HG03045 (cell line): Measurements from ENCODE around the gene NELL1.

Source experiments
- ATAC-seq: cut with Tn5 transposase; IDR thresholded peaks from one replicate; pipeline ENCODE4 v1.9.1; 2021; ENCODE audit warnings: mild to moderate bottlenecking, moderate library complexity; ENCODE audit not compliant: unreplicated experiment

NELL1 gene

DNA sequence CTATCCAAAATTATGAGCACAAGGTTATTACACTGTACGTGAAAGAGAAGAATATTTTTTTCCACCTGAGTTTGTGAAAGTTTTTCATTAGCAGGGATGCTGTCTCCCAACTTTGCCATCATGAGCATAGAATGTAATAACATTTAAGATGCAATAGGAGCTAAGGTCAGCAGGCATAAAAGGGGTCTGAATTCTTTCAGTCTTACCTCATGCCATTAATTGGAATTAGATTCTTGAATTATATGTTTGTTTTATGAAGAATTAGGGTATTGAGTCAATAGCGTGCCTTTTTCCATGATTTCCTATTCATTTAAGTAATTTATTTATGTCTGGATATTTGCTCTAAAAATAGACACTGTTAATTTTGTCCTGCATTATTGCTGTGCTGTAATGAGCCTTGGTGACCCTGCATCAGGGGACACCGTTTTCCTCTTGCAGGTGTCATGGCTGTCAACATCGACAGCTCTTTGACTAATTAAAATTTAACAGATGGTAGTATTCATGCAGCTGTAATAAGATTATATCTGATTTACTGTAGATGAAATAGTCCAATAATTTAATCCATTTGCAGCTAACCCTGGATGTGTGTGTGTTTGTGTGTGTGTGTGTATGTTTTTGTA, 637.5 kb downstream of the NELL1 start:
- ATAC-seq: no peak

DNA sequence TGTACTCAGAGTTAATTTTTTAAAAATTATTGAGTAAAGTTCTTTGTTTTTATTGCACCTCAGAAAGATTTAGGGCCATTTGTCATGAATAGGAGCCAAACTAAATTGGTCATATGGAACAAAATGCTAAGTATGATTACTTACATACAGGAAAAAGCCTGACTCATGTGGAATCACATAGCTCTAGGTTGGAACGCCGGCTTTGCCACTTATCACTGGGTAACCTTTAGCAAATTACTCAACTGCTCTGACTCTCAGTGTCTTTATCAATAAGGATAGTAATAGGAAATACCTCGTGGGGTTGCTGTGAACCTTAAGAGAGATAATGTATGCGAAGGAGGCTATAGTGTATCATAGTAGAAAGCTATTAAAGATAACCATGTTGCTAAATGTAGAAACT, 638.5 kb downstream of the NELL1 start:
- no peak for ATAC-seq

DNA sequence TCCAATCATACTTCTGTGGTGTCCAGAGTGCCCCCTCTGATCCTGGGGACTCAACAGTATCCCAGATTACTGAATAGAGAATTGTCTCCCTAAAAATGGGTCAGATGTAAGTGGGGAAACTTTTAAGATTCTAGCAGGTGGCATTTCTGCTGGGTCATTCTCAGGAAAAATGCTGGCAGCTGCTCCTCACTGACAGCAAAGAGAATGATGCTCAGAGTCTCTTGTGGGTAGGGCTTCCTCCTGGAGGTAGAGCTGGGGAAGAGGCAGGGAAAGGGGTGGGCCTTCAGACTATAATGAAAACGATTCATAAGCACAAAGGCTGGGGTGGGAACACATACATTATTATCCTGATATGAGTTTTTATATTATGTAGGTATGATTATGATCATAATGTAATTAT, 647.2 kb downstream of the NELL1 start:
- ATAC-seq: no peak

DNA sequence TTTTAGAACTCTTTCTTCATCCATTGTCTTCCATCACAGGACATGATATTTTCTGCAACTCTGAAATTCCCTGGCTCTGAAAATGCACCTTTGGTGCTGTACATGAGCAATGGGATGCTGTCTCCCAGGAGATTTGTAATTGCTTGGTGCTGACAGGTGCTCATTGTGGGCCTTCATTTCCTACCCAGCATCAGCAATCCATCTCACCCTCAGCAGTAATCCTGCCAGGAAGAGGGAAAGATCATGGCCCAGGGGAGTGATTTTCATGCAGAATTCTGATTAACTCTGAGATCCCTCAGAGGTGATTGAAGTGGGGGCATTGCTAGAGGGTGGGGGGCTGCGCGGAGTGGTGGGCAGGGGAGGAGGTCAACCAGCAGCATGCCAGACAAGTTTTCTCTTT, 651.7 kb downstream of the NELL1 start:
- no peak for ATAC-seq

DNA sequence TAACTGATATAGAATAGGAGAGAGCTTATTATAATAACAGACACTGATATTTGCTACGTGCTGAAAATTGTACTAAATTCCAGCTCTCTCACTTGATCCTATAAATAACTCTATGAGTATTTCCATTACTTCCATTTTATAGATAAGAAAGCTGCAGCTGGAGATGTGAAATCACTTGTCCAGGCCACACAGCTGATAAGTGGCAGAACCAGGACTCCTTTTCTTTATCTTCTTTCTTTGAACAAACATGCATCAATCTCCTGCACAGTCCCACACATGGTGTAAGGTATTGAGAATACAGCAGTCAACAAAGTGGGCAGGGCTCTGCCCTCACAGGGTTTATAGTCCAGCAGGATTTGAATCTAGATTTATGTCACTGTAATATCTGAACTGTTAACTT, 652.1 kb downstream of the NELL1 start:
- no peak for ATAC-seq

DNA sequence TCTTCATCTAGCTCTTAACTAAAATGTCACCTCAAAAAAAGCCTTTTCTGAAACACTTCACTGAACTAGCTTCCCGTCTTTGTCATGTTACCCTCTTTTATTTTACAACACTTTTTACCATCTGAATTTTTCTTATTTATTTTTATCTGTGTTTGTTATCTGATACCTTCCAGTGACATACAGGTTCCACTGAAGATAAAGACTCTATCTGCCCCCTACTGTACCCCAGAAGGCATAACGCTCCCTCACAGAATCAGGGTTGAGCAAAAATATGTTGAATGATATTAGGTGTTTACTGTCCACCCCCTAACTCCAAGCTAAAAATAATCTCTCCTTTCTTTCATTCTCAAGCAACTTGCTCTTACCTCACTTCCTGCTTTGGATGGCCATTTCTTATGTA, 654.2 kb downstream of the NELL1 start:
- ATAC-seq: no peak

DNA sequence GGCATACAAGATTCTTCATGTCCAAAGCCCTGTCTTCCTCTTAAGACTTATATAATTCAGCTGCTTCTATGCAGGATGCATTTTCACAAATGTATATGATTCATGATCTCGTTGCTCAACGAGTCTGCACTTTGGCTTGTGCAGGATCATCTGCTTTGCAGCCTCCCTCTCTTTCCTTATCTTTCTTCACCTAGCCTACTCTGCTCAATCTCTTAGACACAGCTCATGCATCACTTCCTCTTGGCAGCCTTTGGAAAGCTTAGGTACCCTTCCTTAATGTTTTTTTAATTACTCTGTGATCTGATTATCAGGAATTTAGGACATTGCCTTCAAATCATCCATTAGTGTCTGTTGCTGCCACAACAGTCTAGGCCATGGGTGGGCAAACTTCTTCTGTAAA, 673.8 kb downstream of the NELL1 start:
- no peak for ATAC-seq

DNA sequence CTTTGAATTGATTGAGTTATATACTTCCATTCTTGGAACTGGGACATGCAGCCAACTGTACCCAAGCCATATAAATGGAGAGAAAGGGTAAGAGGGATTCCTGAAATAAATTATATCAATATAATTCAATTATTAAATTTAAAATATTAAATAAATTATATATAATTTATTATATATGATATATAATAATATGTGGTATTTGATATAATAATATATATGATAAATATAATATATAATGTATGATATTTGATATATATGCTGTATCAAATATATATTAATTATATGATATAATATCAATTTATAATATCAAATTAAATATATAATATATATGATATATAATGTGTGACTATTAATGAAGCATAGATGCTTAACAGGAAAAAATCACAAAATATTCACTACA, 677.0 kb downstream of the NELL1 start:
- no peak for ATAC-seq

DNA sequence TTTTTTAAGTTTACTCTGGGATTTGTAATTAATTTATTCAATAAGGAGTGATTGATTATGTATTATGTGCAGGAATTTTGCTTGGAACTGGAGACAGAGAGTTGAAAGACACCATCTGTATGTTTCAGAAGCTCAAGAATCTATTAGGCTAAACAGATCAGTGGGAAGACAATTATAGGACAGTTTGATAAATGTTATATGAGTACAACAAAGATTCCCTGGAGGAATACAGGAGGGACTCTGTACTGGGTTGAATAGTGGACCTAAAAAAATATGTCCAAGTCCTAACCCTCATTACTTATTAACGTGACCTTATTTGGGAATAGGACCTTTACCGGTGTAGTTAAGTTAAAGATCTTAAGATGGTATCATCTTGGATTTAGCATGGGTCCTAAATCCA, 681.2 kb downstream of the NELL1 start:
- no peak for ATAC-seq

DNA sequence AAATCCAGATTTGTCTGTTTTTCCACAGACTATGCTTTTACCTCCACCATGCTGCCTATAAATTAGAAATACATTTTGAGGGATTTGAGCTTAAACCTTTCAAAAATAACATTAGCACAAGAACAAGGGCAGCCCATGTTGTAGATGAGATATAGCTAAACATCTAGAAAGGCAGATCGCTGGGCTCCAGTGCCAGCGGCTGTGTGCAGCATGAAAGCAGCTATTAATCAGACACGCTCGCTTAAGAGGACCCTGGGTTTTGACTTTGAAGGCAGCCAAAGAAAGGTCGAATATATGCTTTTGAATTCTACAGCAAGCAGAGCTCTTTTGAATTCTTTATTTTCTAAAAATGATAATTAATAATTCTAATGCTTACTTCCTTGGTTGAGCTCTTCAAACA, 684.0 kb downstream of the NELL1 start:
- no peak for ATAC-seq

DNA sequence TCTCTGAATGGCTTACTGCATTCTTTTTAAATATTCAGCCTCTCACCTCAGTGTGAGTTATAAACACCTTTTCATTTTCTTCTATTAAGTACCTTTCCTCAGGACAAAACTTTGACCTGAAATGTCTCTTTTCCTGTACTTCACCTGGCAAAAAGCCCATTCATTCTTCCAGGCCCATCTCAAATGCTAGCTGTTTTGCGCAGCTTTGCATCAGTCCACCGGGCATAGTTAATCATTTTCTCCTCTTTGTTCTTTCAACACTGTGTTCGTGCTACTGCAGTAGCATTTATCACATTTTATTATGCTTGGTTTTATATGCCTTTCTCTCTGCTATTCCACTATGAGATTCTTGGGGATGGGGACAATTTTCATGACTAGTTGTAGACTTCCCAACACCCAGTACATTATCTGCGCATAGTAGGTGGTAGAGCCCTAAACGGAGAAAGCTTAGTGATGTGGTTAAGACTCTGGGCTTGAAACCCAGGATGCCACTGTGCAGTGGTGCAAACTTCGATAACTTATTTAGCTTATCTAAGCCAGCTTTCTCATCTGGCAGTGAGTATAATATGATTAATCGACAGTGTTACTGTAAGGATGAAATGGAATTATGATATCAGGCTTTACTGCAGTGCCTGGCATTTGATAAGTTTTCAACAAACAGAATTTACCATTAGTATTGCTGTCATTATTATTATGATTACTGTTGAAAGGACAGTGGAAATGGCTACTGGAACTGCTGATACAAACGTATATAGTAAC, 695.7 kb downstream of the NELL1 start:
- no peak for ATAC-seq

DNA sequence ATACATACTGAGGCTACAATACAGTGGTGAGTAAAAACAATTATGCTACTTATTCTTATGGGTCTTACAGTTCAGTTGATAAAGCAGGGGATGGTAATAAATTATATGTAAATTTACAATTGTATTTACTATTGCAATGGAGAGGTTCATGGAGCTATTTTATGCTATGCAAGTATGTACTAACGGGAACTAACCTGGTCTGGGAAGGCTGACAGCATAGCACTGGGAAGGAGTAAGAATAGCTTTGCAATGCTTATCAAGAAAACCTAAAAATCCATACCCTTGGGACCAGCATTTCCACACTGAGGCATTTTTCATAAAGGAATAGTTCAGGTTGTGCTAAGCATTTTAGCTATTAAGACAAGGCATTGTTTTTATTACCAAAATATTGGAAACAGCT, 700.6 kb downstream of the NELL1 start:
- ATAC-seq: no peak

DNA sequence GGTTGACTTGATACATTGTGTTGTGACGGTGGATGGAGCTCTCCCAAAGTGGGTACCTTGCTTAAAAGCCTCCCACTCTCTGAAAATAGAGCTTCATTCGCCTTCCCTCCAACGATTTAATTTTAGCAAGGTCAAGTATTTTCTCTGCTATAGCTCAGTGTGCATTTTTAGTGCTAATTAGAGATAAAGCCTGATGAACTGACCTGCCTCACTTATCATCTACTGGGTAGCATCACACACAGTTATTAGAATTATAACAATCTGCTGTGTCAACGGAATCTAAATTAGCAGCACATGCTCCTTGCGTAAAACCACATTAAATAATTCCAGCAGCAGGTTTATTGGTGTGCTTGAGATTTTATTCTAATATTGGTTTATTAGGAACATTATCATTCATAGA, 701.7 kb downstream of the NELL1 start:
- ATAC-seq: no peak

DNA sequence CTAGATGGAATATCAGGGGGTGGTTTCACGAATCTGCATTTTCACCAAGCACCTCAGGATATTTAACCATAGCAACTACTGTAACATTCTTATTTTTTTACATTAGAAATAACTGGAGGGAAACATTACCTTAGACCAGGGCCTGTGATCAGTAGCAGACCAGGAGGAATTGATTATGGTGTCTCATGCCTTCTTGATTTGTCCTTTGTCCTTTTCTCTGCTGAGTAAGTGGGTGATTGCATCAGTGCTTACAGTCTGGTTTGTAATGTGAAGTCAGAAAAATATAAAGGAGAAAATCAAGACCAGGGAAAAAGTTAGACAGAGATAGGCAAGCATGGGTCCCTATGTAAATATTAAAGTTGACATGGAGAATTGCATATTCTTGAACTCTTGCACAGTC, 703.3 kb downstream of the NELL1 start:
- ATAC-seq: no peak

DNA sequence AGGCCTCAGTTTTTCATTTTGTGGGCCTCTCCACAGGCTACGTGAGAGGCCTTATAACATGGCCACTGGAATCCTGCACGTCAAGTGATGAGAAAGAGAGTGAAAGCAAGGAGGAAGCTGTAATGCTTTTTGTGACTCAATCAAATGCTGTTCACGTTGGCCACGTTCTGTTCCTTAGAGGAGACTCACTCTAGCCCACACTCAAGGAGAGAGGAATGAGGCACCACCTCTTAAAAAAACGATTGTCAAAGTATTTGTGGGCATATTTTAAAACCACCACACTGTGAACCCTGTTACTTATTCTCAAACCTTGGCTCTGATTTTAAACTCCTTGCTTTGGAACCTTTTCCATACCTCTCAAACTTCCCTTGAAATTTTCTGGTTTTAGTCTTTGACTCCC, 705.0 kb downstream of the NELL1 start:
- no peak for ATAC-seq

DNA sequence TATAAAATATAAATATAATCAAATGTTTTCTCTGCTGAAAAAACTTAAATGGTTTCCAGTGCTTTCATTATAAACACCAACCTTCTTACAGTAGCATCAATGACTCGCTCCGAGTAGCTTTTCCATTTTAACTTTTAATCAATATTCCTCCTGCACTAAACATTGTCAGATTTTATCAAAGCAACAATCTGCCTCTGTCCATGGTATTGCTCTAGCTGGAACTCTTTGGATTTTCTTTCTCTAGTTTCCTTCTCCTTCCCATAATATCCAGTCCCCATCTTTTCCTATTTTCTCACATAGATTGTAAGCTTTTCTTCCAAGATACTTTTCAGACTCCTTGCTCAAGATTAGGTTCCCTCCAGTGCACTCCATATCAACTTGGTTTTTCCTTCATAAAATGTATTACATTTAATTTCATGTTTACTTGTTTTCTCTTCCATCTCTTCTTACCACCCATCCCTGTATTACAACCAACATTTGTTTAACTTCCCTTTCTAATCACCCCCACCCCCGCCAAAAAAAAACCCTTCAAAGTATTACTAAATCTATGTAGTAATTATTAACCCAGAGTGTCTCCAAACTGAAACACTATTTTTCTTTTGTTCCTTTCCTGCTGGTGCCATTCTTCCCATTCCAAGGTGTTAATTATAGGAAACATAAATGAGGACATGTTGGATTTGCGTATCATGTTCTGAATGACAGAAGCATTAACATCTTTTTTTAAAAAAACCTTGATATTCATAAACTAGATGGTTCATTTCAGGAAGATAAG, 716.5 kb downstream of the NELL1 start:
- no peak for ATAC-seq

DNA sequence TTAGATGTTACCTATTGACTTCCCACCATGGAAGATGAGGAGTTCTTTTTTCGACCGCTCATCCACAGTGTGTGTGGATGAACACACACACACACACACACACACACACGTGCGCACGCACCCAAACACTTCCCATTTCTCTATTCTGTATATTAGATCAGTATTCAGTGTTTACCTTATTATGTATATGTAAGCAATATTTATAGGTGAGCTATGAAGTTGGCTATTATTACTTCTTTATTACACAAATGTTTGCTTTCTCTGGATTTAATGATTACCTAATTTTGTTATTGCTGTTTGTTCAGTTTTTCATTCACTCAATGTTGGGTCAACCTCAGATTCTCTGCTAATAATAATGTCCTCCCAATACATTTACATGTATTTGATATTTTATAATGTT, 721.0 kb downstream of the NELL1 start:
- ATAC-seq: no peak

DNA sequence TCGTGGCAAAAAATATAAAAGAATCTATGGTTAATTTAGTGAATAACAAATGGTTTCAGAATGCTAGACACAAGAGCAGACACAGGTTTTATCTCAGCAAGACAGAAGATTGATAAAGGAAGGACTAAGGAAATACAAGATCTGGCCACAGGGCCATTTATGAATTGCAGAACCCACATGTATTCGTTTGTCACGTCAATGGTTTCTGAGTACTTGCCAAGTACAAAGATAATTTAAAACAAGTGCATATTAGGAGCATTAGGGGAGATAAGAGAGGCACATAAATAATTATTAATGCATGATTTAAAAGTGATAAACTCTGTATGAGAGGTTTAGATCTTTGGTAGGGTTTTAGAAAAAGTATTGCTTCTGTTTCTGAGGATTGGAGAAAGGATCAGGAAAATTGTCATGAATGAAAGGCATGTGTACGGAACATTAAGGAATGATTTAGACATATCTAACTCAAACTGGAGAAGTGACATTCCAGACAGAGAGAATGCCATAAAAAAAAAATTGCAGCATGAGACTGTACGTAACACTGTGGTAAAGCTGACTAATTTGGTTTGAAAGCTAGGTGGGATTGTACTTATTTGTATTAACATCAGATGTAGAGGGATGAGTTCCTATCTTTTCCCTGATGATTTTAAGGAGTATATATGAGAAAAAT, 727.1 kb downstream of the NELL1 start:
- ATAC-seq: no peak

DNA sequence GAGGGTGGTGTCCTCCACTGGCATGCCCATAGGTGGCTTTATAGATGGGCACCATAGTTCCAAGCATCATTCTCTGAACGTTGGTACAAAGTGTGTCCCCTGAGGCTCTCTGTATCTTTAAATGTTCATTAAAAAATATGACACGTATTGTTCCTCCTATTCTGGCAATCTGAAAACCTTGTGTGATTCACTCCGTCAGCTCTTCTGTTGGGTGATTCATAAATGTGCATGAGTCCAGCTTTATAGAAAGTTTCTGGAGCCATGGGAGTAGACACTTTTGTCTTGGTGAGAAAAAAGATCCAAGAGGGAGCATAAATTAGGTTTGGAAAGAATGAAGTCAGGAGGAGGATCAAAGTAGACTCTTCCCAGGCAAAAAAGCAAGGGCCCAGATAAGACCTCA, 728.8 kb downstream of the NELL1 start:
- no peak for ATAC-seq

DNA sequence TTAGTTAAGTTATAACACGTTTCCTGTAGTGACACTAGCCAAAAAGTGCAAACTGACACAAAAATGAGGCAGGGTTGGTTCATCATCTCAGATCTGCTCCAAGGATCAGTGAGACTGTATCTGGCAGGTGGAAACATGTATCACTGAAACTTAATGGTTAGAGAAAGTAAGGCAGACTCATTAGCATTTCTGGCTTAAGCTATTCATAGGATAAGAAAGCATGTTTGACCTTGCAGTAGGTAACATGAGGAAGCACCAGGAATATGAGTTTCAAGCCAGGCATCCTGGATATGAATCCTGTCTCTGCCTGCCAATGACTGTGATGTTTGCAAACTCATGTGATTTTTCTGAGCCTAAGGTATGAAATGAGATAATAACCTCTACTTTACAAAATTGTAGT, 732.1 kb downstream of the NELL1 start:
- ATAC-seq: no peak

DNA sequence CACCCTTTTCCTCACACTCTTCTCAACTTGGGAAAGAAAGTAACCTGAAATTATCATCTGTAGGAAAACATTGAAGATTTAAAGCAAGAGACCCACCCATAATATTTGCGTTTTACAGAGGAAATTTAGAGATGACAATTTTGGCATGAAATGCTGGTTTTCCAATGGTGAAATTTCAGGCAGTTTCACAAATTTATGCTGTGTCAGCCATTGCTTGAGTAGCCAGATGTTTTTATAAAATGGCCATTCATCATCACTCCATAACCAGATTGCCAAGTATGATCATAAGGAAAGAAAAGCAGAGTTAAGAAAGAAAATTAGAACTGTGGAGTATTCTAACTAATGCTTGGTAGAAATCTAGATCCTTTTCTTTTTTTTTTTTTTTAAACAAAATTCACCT, 732.9 kb downstream of the NELL1 start:
- ATAC-seq: no peak

DNA sequence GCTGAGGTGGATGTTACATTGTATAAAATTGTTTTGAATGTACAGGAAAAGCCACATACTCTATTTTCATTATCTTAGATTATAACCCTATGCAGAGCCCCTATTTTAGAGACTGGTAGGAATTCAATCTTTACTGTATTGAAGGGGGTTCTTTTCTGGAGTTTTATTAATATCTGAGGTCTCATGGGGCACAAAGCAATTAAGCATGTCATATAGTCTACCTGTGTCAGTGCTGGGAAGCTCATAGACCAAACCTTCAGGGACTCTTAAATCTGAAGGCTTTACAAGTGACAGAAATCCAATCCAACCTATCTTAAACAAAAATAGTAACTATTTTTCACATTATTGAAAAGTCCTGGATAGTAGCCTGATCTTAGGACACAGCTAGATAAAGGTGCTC, 733.7 kb downstream of the NELL1 start:
- ATAC-seq: no peak
